ENCODE data around the gene MYH14. TPM values are rescaled to one million over a fixed set of nuclear protein-coding genes. Genes with fewer than 3 reads are reported as not detected.

Gene MYH14
- total and polyA plus RNA-seq, 10 of the 15 experiments (the other 5 are each of a cell fraction or from before 2014, with no cell fraction given), result 0.06 to 0.69 (median 0.15) TPM; not detected in 4

GRCh38 chr19:50357178-50358100 lies 154.0 kb downstream of the MYH14 start (continued):
- TF ChIP-seq USF1 (IDR thresholded peaks at IDR 0.05; ENCODE audit: borderline replicate concordance, extremely low read length, insufficient read depth, low read depth, low read length), result no peak
- TF ChIP-seq RUNX3 (IDR thresholded peaks at IDR 0.05; ENCODE audit: low read length), result peak; percentile 71
- no peak for TF ChIP-seq NR2C1 (IDR thresholded peaks at IDR 0.05)
- TF ChIP-seq NBN (IDR thresholded peaks at IDR 0.05), result peak; percentile 95
- TF ChIP-seq SMAD5 (IDR thresholded peaks at IDR 0.05; ENCODE audit: low read depth), result no peak; the same call in 1 of the 2 replicates
- TF ChIP-seq ZNF384 (IDR thresholded peaks at IDR 0.05; ENCODE audit: borderline replicate concordance, low read depth, low read length), result no peak
- no peak for TF ChIP-seq USF2 (IDR thresholded peaks at IDR 0.05; ENCODE audit: borderline replicate concordance, low read depth, low read length)
- no peak for TF ChIP-seq NFXL1 (IDR thresholded peaks at IDR 0.05; ENCODE audit: borderline replicate concordance)
- TF ChIP-seq, protein P1, sequence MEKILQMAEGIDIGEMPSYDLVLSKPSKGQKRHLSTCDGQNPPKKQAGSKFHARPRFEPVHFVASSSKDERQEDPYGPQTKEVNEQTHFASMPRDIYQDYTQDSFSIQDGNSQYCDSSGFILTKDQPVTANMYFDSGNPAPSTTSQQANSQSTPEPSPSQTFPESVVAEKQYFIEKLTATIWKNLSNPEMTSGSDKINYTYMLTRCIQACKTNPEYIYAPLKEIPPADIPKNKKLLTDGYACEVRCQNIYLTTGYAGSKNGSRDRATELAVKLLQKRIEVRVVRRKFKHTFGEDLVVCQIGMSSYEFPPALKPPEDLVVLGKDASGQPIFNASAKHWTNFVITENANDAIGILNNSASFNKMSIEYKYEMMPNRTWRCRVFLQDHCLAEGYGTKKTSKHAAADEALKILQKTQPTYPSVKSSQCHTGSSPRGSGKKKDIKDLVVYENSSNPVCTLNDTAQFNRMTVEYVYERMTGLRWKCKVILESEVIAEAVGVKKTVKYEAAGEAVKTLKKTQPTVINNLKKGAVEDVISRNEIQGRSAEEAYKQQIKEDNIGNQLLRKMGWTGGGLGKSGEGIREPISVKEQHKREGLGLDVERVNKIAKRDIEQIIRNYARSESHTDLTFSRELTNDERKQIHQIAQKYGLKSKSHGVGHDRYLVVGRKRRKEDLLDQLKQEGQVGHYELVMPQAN (conservative IDR thresholded peaks at IDR 0.05), result no peak
- TF ChIP-seq DPF2 (IDR thresholded peaks at IDR 0.05), result peak; percentile 59; the same call in 1 of the 2 replicates
- TF ChIP-seq IRF4 (IDR thresholded peaks at IDR 0.05; ENCODE audit: low read depth, low read length), result no peak
- TF ChIP-seq MEF2B (IDR thresholded peaks at IDR 0.05; ENCODE audit: partially characterized antibody, poor library complexity, severe bottlenecking), result peak; percentile 71
- TF ChIP-seq MEF2A (IDR thresholded peaks at IDR 0.05; ENCODE audit: insufficient read depth, low read depth, low read length), result 0 out of 2 replicates have a peak, but pooled peaks have one; percentile 4
- TF ChIP-seq NR2C2 (IDR thresholded peaks at IDR 0.05; ENCODE audit: borderline replicate concordance, control insufficient read depth, insufficient read length, low read depth), result no peak
- peak; percentile 48; the same call in 1 of the 2 replicates for TF ChIP-seq CHD2 (IDR thresholded peaks at IDR 0.05; ENCODE audit: borderline replicate concordance, low read depth, low read length)
- peak; percentile 97 for TF ChIP-seq BACH1 (IDR thresholded peaks at IDR 0.05; ENCODE audit: borderline replicate concordance)
- TF ChIP-seq MTA3 (IDR thresholded peaks at IDR 0.05; ENCODE audit: borderline replicate concordance, low read length), result 0 out of 2 replicates have a peak, but pooled peaks have one; percentile 21
- no peak for TF ChIP-seq RCOR1 (conservative IDR thresholded peaks at IDR 0.05; ENCODE audit: low read depth, low read length)
- peak; percentile 79 for TF ChIP-seq TCF12 (IDR thresholded peaks at IDR 0.05; ENCODE audit: low read depth, low read length)
- no peak for TF ChIP-seq RELA (IDR thresholded peaks at IDR 0.05; ENCODE audit: borderline replicate concordance, partially characterized antibody)
- no peak for TF ChIP-seq ATF3 (IDR thresholded peaks at IDR 0.05; ENCODE audit: borderline replicate concordance, extremely low read depth, low read depth, low read length)
- TF ChIP-seq RAD21 (IDR thresholded peaks at IDR 0.05; ENCODE audit: insufficient read depth, low read depth, low read length), result peak; percentile 84
- TF ChIP-seq RB1 (IDR thresholded peaks at IDR 0.05; ENCODE audit: borderline replicate concordance), result no peak; the same call in 1 of the 2 replicates
- no peak for TF ChIP-seq YBX1 (IDR thresholded peaks at IDR 0.05)
- peak; percentile 14 for TF ChIP-seq SP1 (IDR thresholded peaks at IDR 0.05; ENCODE audit: low read depth, low read length)
- no peak; the same call in 1 of the 2 replicates for TF ChIP-seq HCFC1 (IDR thresholded peaks at IDR 0.05; ENCODE audit: low read length)
- TF ChIP-seq, protein P2, sequence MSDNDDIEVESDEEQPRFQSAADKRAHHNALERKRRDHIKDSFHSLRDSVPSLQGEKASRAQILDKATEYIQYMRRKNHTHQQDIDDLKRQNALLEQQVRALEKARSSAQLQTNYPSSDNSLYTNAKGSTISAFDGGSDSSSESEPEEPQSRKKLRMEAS (IDR thresholded peaks at IDR 0.05; ENCODE audit: low read depth, low read length), result 0 out of 2 replicates have a peak, but pooled peaks have one; percentile 51

All from GM12878 (cell line).